ENCODE measurements around the gene CNNM3.
"Not testable (repeated sequence)": the region's sequence is repeated elsewhere in the genome, so short reads cannot be mapped to it uniquely, and the experiment has no call there.

The CNNM3 gene

DNA sequence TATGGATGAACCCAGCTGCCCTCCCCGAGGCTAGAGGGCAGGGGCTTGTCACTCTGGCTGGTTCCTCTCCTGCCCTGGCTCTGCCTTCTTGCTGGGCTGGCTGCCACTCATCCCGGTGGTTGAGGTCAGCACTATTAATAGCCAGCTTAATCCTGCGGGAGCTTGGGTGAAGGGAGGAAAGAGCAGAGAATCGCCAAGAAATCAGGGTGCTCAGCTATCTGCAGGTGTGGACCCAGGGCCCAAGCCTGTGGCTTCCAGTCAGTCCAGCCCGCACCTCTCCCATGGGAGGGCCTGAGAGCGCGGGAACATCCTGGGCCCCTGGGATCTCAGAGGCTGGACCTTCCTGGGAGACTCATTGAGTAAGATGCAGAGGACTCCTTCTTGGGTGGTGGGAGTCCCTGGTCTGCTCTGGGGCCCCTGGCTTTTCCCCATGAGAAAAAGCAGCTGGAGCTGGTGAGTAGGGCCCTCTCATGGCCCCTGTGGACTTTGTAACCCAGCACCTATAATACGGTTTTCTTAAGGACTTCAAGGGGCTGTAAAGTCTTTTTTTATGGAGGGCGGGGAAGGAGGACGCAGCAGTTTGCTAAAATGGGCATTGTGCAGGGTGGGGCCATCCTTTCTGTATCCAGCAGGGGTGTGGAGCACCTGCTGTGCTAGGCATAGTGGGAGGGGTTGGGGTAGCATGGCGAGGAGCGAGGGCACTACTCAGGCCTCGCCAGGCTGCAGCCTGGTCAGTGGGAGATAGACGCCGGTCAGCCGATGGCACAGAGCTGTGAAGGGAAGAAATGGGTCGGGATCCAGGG lies 27.4 kb upstream of the CNNM3 start:
- Histone ChIP-seq H3K9me3 (ENCODE audit: control insufficient read depth, low read length) (no peaks in the 10 kb centered on the region), H3K4me1 (ENCODE audit: control insufficient read depth, insufficient read depth, low read length) (peaks cover 35% of the 10 kb centered on the region), H3K27me3 (ENCODE audit: control insufficient read depth, insufficient read depth, low read length) (no peaks in the 10 kb centered on the region), H3K4me3 (ENCODE audit: low read length) (no peak overlapping the region), H3K9ac (ENCODE audit: low read length) (peak overlapping the region; percentile 57), H3K36me3 (ENCODE audit: control insufficient read depth, insufficient read depth, low read length) (no peaks in the 10 kb centered on the region)

DNA sequence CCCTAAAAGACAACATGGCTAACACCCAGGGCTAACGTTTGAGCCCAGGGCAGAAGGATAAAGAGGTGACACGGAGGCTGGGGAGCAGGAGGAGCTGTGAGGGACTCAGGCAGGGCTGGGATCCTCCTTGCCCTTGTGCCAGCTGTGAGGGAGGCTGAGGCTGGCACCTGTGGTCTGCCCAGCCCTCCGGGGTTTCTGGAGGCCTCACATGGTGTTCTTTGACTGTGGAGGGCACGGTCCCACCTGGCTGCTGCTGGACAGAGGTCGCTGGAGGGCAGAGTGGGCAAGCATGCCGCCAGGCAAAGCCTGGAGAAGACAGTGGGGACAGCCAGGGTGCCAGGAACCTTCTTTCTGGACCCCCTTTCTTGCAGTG lies 26.8 kb upstream of the CNNM3 start:
- Histone ChIP-seq H3K4me3 (ENCODE audit: low read length) (no peak overlapping the region), H3K4me1 (ENCODE audit: control insufficient read depth, insufficient read depth, low read length) (peaks cover 32% of the 10 kb centered on the region), H3K9me3 (ENCODE audit: control insufficient read depth, low read length) (no peaks in the 10 kb centered on the region), H3K9ac (ENCODE audit: low read length) (no peak overlapping the region), H3K36me3 (ENCODE audit: control insufficient read depth, insufficient read depth, low read length) (no peaks in the 10 kb centered on the region), H3K27me3 (ENCODE audit: control insufficient read depth, insufficient read depth, low read length) (no peaks in the 10 kb centered on the region)

DNA sequence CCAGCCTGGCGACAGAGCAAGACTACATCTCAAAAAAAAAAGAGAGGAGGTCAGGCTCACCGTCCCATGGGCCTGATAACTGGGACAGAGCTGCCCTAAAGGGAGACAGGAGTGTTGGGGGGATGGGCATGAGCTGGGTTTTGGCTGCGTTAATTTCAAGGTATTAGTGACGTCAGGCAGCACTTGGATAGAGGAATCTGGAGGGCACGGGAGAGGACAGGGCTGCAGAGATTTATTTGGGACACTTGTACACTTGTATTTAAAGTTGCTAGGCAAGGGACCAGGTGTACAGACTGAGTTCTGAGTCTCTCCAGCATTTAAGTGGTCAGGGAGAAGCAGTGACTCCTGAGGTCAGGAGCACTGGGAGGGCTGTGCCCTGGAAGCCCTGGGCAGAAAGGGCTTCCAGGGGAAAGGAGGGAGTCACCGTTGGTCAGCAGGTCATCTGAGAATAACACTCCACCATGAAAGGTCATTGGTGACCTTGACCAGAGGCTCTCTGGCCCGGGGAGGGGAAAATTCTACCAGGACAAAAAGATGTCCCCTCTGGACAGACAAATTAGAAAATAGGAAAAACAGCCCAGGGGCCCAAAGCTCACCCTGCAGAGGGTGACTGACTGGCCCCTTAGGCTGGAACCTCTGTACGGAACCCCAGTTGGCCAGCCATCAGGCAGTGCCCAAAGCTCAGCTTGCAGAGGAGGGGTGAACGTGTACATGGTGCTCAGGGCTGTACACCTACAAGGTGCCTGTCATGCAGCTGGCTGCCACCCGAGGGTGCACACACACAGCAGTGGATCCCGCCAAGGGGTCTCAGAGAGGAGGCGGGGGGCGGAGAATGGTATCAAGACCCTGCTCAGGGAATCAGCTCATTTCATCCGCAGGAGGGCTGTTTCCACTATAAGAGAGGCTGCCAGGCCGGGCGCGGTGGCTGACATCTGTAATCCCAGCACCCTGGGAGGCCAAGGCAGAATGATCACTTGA lies 23.0 kb upstream of the CNNM3 start:
- no peak overlapping the region for H3K9ac ChIP-seq (ENCODE audit: low read length)
- no peaks in the 10 kb centered on the region for H3K36me3 ChIP-seq (ENCODE audit: control insufficient read depth, insufficient read depth, low read length)
- peaks cover 14% of the 10 kb centered on the region for H3K4me1 ChIP-seq (ENCODE audit: control insufficient read depth, insufficient read depth, low read length)
- no peaks in the 10 kb centered on the region for H3K9me3 ChIP-seq (ENCODE audit: control insufficient read depth, low read length)
- H3K4me3 ChIP-seq (ENCODE audit: low read length), result no peak overlapping the region
- H3K27me3 ChIP-seq (ENCODE audit: control insufficient read depth, insufficient read depth, low read length), result no peaks in the 10 kb centered on the region

GRCh38 chr2:96795076-96795475 lies 21.0 kb upstream of the CNNM3 start:
- H3K9ac ChIP-seq (ENCODE audit: low read length), result no peak overlapping the region
- no peak overlapping the region for H3K4me3 ChIP-seq (ENCODE audit: low read length)
- H3K9me3 ChIP-seq (ENCODE audit: control insufficient read depth, low read length), result no peaks in the 10 kb centered on the region
- H3K36me3 ChIP-seq (ENCODE audit: control insufficient read depth, insufficient read depth, low read length), result peaks cover 5% of the 10 kb centered on the region
- no peaks in the 10 kb centered on the region for H3K27me3 ChIP-seq (ENCODE audit: control insufficient read depth, insufficient read depth, low read length)
- H3K4me1 ChIP-seq (ENCODE audit: control insufficient read depth, insufficient read depth, low read length), result no peaks in the 10 kb centered on the region

- H3K9me3 ChIP-seq (ENCODE audit: control insufficient read depth, low read length); H3K27me3 ChIP-seq (ENCODE audit: control insufficient read depth, insufficient read depth, low read length); H3K36me3 ChIP-seq (ENCODE audit: control insufficient read depth, insufficient read depth, low read length); H3K9ac ChIP-seq (ENCODE audit: low read length); H3K4me3 ChIP-seq (ENCODE audit: low read length): not testable (repeated sequence)
- H3K4me1 ChIP-seq (ENCODE audit: control insufficient read depth, insufficient read depth, low read length), result peaks cover 11% of the 10 kb centered on the region
These were observed 19.6 kb upstream of the CNNM3 start for GRCh38 chr2:96796497-96796896.

- H3K4me1 ChIP-seq (ENCODE audit: control insufficient read depth, insufficient read depth, low read length), result peaks cover 12% of the 10 kb centered on the region
- H3K27me3 ChIP-seq (ENCODE audit: control insufficient read depth, insufficient read depth, low read length), result no peaks in the 10 kb centered on the region
- H3K36me3 ChIP-seq (ENCODE audit: control insufficient read depth, insufficient read depth, low read length), result peaks cover 9% of the 10 kb centered on the region
- no peak overlapping the region for H3K4me3 ChIP-seq (ENCODE audit: low read length)
- no peak overlapping the region for H3K9ac ChIP-seq (ENCODE audit: low read length)
- no peaks in the 10 kb centered on the region for H3K9me3 ChIP-seq (ENCODE audit: control insufficient read depth, low read length)
These were observed 18.9 kb upstream of the CNNM3 start for GRCh38 chr2:96797066-96797625.

DNA sequence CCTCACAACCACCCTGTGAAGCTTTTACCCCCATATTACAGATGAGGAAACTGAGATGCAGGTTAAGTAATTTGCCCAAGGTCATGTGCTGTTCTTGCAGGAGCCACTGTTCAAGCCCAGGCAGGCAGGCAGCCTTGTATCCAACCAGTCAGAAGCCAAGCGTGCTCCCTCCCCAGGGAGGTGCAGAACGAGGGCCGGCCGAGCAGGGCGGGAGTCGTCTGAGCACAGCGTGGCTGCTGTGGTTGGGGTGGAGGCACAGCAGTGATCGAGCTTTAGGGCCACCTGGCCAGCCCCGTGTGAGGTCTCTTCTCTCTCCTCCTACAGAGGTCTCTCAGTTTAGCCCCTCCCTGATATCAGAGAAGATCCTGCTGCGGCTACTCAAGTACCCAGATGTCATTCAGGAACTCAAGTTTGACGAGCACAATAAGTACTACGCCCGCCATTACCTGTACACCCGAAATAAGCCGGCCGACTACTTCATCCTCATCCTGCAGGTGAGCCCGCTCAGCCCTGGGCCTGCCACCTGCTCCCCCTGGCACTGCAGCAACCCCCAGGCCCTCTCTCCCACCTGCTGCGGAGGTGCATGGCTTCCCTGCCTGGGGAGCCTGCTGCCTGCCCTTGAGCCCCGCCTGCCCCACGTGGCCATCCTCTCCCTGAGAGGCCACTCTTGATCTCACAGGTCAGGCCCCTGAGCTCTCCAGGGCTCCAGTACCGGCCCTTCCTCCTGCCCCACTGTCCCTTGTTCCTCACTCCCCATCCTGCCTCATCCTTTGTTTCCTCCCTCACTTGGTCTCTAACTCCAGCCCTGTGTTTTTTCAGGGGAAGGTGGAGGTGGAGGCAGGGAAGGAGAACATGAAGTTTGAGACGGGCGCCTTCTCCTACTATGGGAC lies 17.1 kb upstream of the CNNM3 start:
- Histone ChIP-seq H3K4me1 (ENCODE audit: control insufficient read depth, insufficient read depth, low read length) (peaks cover 12% of the 10 kb centered on the region), H3K9me3 (ENCODE audit: control insufficient read depth, low read length) (no peaks in the 10 kb centered on the region), H3K27me3 (ENCODE audit: control insufficient read depth, insufficient read depth, low read length) (no peaks in the 10 kb centered on the region), H3K9ac (ENCODE audit: low read length) (no peak overlapping the region), H3K4me3 (ENCODE audit: low read length) (no peak overlapping the region), H3K36me3 (ENCODE audit: control insufficient read depth, insufficient read depth, low read length) (peaks cover 9% of the 10 kb centered on the region)

- peaks cover 9% of the 10 kb centered on the region for H3K36me3 ChIP-seq (ENCODE audit: control insufficient read depth, insufficient read depth, low read length)
These were observed 16.5 kb upstream of the CNNM3 start for GRCh38 chr2:96799623-96799935.

DNA sequence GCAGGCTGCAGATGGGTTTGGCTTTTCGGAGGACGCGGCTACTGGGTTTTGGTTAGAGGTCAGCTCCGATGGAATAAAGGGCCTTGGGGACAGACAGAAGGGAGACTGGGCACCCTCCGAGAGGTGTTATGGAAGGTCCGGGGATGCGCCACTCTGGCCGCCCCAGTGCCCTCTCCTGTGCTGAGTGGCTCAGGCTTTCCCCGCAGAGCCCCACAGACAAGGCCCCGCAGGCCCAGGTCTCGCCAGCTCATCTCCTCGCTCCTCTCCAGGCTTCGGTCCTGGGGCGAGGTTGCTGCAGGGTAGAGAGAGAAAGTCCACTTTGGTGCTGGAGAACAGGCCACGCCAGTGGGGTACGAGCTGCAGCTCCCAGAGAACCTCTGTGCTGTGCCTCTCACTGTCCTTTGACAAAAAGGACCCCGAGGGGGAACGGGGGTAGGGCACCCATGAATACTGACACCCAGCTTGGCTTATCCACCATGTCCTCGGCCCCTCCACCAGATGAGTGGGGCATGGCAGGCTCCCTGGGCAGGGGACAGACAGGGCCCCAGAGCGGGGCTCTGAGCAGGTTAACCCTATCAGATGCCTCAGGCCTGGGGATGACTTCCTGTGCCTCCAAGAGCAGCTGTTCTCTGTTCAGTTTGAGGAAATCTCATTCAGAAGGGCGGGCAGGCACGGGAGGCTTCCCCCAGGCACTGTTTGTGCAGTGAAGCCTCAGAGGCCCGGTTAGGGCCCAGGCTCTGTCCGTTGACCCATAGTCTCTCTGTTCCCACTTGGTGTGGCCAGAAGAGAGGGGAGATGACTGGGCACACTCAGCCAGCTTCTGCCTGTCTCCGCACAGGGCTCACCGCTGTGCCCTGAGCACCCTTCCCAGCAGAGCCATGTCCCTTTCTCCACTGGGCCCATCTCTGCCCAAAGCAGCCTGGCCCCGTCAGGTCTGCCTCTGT lies 15.7 kb upstream of the CNNM3 start:
- peaks cover 9% of the 10 kb centered on the region for H3K36me3 ChIP-seq (ENCODE audit: control insufficient read depth, insufficient read depth, low read length)
- H3K27me3 ChIP-seq (ENCODE audit: control insufficient read depth, insufficient read depth, low read length), result no peaks in the 10 kb centered on the region
- peaks cover 12% of the 10 kb centered on the region for H3K4me1 ChIP-seq (ENCODE audit: control insufficient read depth, insufficient read depth, low read length)
- H3K4me3 ChIP-seq (ENCODE audit: low read length), result no peak overlapping the region
- H3K9ac ChIP-seq (ENCODE audit: low read length), result no peak overlapping the region
- no peaks in the 10 kb centered on the region for H3K9me3 ChIP-seq (ENCODE audit: control insufficient read depth, low read length)

More at GRCh38 chr2:96799623-96799935, 16.5 kb upstream of the CNNM3 start:
- Histone ChIP-seq H3K27me3 (ENCODE audit: control insufficient read depth, insufficient read depth, low read length) (no peaks in the 10 kb centered on the region), H3K9ac (ENCODE audit: low read length) (no peak overlapping the region), H3K9me3 (ENCODE audit: control insufficient read depth, low read length) (no peaks in the 10 kb centered on the region), H3K4me3 (ENCODE audit: low read length) (no peak overlapping the region), H3K4me1 (ENCODE audit: control insufficient read depth, insufficient read depth, low read length) (peaks cover 12% of the 10 kb centered on the region)

- Histone ChIP-seq H3K27me3 (ENCODE audit: control insufficient read depth, insufficient read depth, low read length) (no peaks in the 10 kb centered on the region), H3K4me1 (ENCODE audit: control insufficient read depth, insufficient read depth, low read length) (peaks cover 12% of the 10 kb centered on the region), H3K9me3 (ENCODE audit: control insufficient read depth, low read length) (no peaks in the 10 kb centered on the region), H3K4me3 (ENCODE audit: low read length) (no peak overlapping the region), H3K36me3 (ENCODE audit: control insufficient read depth, insufficient read depth, low read length) (peaks cover 9% of the 10 kb centered on the region), H3K9ac (ENCODE audit: low read length) (no peak overlapping the region)
These were observed 14.9 kb upstream of the CNNM3 start for GRCh38 chr2:96801005-96801785.
